ENCODE results near the gene SETD7.

- no peak for TF ChIP-seq CTCF (IDR thresholded peaks at IDR 0.05)
- TF ChIP-seq EZH2 (IDR thresholded peaks at IDR 0.05; ENCODE audit: borderline replicate concordance, insufficient read depth, low read depth, low read length, poor library complexity, severe bottlenecking) = no peak
Observed at GRCh38 chr4:139567159-139567870, 11.3 kb upstream of the SETD7 start.

Measured in B cell (primary cell).